ENCODE data around the gene ERMARD.

ERMARD gene

DNA sequence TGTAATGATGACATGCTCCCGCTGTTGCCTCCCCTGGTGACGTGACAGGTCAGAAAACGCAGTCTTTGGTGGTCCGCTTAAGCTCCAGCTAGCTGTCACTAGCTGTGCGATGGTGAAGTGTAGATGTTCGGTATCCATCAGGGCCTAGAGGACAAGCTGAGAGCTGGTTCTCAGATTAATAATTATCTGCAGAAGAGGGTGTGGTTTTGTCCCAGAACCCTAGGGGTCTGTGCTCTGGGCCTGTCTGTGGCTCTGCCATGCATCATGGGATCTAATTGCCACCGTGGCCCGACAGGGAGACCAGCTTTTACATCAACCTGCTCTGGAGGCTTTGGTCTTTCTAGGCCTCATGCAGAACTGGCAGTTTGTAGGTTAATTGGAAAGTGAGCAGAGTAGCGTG is 34.1 kb downstream of the ERMARD start:
- peaks cover 0 to 2% of the 10 kb centered on the region in 2 donors for H3K4me1 ChIP-seq (ENCODE audit: control insufficient read depth in 2 of 2, insufficient read depth in 1 of 2, low read depth in 1 of 2, low read length in 2 of 2)
- H2BK15ac ChIP-seq (ENCODE audit: low read length): no peak overlapping the region
- H3K27ac ChIP-seq (replicated peaks; ENCODE audit: low read length): no peak overlapping the region
- H2AFZ ChIP-seq (ENCODE audit: low read length): no peak overlapping the region
- no peaks in the 10 kb centered on the region for H3K79me1 ChIP-seq (ENCODE audit: low read depth, low read length)
- no peak overlapping the region for H2BK5ac ChIP-seq (ENCODE audit: low read length)
- no peak overlapping the region for H3K9ac ChIP-seq (ENCODE audit: low read depth, low read length, poor library complexity)
- no peak overlapping the region for H3K14ac ChIP-seq (ENCODE audit: low read length)
- peaks cover 0 to 14% of the 10 kb centered on the region in 2 donors for H3K36me3 ChIP-seq (replicated peaks in 1 of 2; ENCODE audit: control insufficient read depth in 2 of 2, insufficient read depth in 2 of 2, low read length in 2 of 2)
- no peak overlapping the region for H2BK12ac ChIP-seq (ENCODE audit: low read length)
- H3K18ac ChIP-seq (ENCODE audit: low read length): no peak overlapping the region
- H4K8ac ChIP-seq (ENCODE audit: low read depth, low read length): no peak overlapping the region
- H3K4ac ChIP-seq (ENCODE audit: low read length): no peak overlapping the region
- no peak overlapping the region for H4K91ac ChIP-seq (ENCODE audit: low read depth, low read length, poor library complexity)
- H2AK5ac ChIP-seq (ENCODE audit: low read depth, low read length): no peak overlapping the region
- no peak overlapping the region for H3K23ac ChIP-seq (ENCODE audit: low read depth, low read length, poor library complexity)
- H3K4me3 ChIP-seq (ENCODE audit: low read length in 2 of 2): no peak overlapping the region
- peaks cover 0 to 4% of the 10 kb centered on the region in 2 donors for H3K9me3 ChIP-seq (replicated peaks in 1 of 2; ENCODE audit: control insufficient read depth in 2 of 2, insufficient read depth in 1 of 2, low read depth in 1 of 2, low read length in 2 of 2)
- H3K27me3 ChIP-seq (ENCODE audit: control insufficient read depth in 3 of 3, insufficient read depth in 3 of 3, low read depth in 1 of 3, low read length in 3 of 3): no peaks in the 10 kb centered on the region
- WGBS, 2 donors (ENCODE audit: extremely low coverage in 2 of 2, insufficient read length in 2 of 2, insufficient replicate concordance in 1 of 2): no CpG with 5 or more reads among the region's 9 CpGs
- no peak overlapping the region for H3K4me2 ChIP-seq (ENCODE audit: insufficient read depth, low read length, poor library complexity, severe bottlenecking)
- no peak overlapping the region for H2BK120ac ChIP-seq (ENCODE audit: low read depth, low read length)
- DNase-seq (ENCODE audit: low spot score): no peak

DNA sequence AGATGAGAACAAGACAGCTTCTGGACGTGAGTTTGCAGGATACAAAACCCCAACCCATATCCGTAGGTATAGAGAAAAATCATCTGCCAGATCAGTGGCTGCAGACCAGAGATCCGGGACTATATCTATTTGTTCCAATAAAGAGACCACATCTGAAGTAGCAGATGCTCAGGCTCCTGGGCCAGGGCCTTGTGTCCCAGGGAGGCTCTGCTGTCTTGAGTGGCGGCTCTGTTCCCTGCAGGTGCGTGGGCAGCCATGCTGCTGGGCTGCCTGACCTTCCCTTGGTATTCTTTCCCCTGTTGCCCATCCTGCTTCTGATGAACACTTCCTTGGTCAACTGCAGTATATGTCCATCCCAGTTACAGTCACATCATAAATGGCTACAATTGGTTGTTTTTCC is 34.9 kb downstream of the ERMARD start:
- DNase-seq (ENCODE audit: low spot score): no peak
- Histone ChIP-seq H3K79me1 (ENCODE audit: low read depth, low read length) (no peaks in the 10 kb centered on the region), H3K4me2 (ENCODE audit: insufficient read depth, low read length, poor library complexity, severe bottlenecking) (no peak overlapping the region), H2BK120ac (ENCODE audit: low read depth, low read length) (no peak overlapping the region), H3K4me3 (ENCODE audit: low read length in 2 of 2) (no peak overlapping the region), H3K14ac (ENCODE audit: low read length) (no peak overlapping the region), H4K8ac (ENCODE audit: low read depth, low read length) (no peak overlapping the region), H3K27ac (replicated peaks; ENCODE audit: low read length) (no peak overlapping the region), H3K23ac (ENCODE audit: low read depth, low read length, poor library complexity) (no peak overlapping the region), H3K27me3 (ENCODE audit: control insufficient read depth in 3 of 3, insufficient read depth in 3 of 3, low read depth in 1 of 3, low read length in 3 of 3) (no peaks in the 10 kb centered on the region), H2BK5ac (ENCODE audit: low read length) (no peak overlapping the region), H2BK15ac (ENCODE audit: low read length) (no peak overlapping the region), H2AFZ (ENCODE audit: low read length) (no peak overlapping the region), H3K9me3 (replicated peaks in 1 of 2; ENCODE audit: control insufficient read depth in 2 of 2, insufficient read depth in 1 of 2, low read depth in 1 of 2, low read length in 2 of 2) (peaks cover 0 to 2% of the 10 kb centered on the region in 2 donors), H3K4ac (ENCODE audit: low read length) (no peak overlapping the region), H3K36me3 (replicated peaks in 1 of 2; ENCODE audit: control insufficient read depth in 2 of 2, insufficient read depth in 2 of 2, low read length in 2 of 2) (peaks cover 0 to 8% of the 10 kb centered on the region in 2 donors), H3K4me1 (ENCODE audit: control insufficient read depth in 2 of 2, insufficient read depth in 1 of 2, low read depth in 1 of 2, low read length in 2 of 2) (peaks cover 0 to 3% of the 10 kb centered on the region in 2 donors), H2AK5ac (ENCODE audit: low read depth, low read length) (no peak overlapping the region), H3K18ac (ENCODE audit: low read length) (no peak overlapping the region), H4K91ac (ENCODE audit: low read depth, low read length, poor library complexity) (no peak overlapping the region), H2BK12ac (ENCODE audit: low read length) (no peak overlapping the region), H3K9ac (ENCODE audit: low read depth, low read length, poor library complexity) (no peak overlapping the region)
- no CpG with 5 or more reads among the region's 5 CpGs for WGBS, 2 donors (ENCODE audit: extremely low coverage in 2 of 2, insufficient read length in 2 of 2, insufficient replicate concordance in 1 of 2)

DNA sequence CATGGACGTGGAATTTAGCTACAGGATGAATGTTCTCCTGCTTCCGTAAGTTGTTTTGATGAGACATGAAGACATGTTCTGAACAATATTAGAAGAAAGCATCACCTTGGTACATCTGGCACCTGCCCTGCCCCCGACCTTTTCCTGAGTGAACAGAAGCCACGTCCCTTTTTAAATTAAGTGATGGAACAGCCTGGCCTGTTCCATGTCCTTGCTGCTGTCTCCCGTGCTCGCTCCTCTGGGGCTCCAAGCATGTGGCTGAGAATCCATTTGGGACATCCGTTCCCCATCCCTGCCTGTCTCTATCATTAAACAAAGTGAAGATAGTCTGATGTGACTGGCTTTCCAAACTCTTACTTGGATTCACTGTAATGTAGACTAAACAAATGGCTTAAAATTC is 36.4 kb downstream of the ERMARD start:
- Histone ChIP-seq H3K27me3 (ENCODE audit: control insufficient read depth in 3 of 3, insufficient read depth in 3 of 3, low read depth in 1 of 3, low read length in 3 of 3) (no peaks in the 10 kb centered on the region), H3K27ac (replicated peaks; ENCODE audit: low read length) (no peak overlapping the region), H3K9ac (ENCODE audit: low read depth, low read length, poor library complexity) (no peak overlapping the region), H3K9me3 (replicated peaks in 1 of 2; ENCODE audit: control insufficient read depth in 2 of 2, insufficient read depth in 1 of 2, low read depth in 1 of 2, low read length in 2 of 2) (no peaks in the 10 kb centered on the region), H2BK5ac (ENCODE audit: low read length) (no peak overlapping the region), H3K79me1 (ENCODE audit: low read depth, low read length) (no peaks in the 10 kb centered on the region), H3K4me1 (ENCODE audit: control insufficient read depth in 2 of 2, insufficient read depth in 1 of 2, low read depth in 1 of 2, low read length in 2 of 2) (peaks cover 0 to 3% of the 10 kb centered on the region in 2 donors), H3K4me2 (ENCODE audit: insufficient read depth, low read length, poor library complexity, severe bottlenecking) (no peak overlapping the region), H2BK120ac (ENCODE audit: low read depth, low read length) (no peak overlapping the region), H4K8ac (ENCODE audit: low read depth, low read length) (no peak overlapping the region), H2BK12ac (ENCODE audit: low read length) (no peak overlapping the region), H3K23ac (ENCODE audit: low read depth, low read length, poor library complexity) (no peak overlapping the region), H2AK5ac (ENCODE audit: low read depth, low read length) (no peak overlapping the region), H3K4me3 (ENCODE audit: low read length in 2 of 2) (no peak overlapping the region), H3K14ac (ENCODE audit: low read length) (no peak overlapping the region), H3K36me3 (replicated peaks in 1 of 2; ENCODE audit: control insufficient read depth in 2 of 2, insufficient read depth in 2 of 2, low read length in 2 of 2) (peaks cover 0 to 6% of the 10 kb centered on the region in 2 donors), H4K91ac (ENCODE audit: low read depth, low read length, poor library complexity) (no peak overlapping the region), H3K18ac (ENCODE audit: low read length) (no peak overlapping the region), H2BK15ac (ENCODE audit: low read length) (no peak overlapping the region), H2AFZ (ENCODE audit: low read length) (no peak overlapping the region), H3K4ac (ENCODE audit: low read length) (no peak overlapping the region)
- no CpG with 5 or more reads among the region's 7 CpGs for WGBS, 2 donors (ENCODE audit: extremely low coverage in 2 of 2, insufficient read length in 2 of 2, insufficient replicate concordance in 1 of 2)
- DNase-seq (ENCODE audit: low spot score): no peak

DNA sequence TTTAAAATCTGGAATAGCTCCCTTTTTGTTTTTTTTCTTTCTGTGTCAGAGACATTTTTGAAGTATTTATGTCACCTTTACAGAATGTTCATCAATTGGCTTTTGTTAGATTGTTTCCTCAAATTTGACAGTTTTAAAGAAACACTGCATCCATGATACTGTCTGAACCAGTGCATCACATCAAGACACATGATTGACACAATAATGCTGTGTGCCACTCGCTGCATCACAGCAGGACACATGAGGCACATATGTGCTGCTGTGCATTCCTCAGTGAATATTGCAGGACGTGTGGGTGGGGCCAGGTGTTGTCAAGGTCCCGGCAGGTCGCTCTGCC is 37.4 kb downstream of the ERMARD start:
- Histone ChIP-seq H3K9ac (ENCODE audit: low read depth, low read length, poor library complexity) (no peak overlapping the region), H2BK15ac (ENCODE audit: low read length) (no peak overlapping the region), H2AK5ac (ENCODE audit: low read depth, low read length) (peak overlapping the region; percentile 5), H3K4ac (ENCODE audit: low read length) (no peak overlapping the region), H3K36me3 (replicated peaks in 1 of 2; ENCODE audit: control insufficient read depth in 2 of 2, insufficient read depth in 2 of 2, low read length in 2 of 2) (peaks cover 0 to 2% of the 10 kb centered on the region in 2 donors), H3K4me1 (ENCODE audit: control insufficient read depth in 2 of 2, insufficient read depth in 1 of 2, low read depth in 1 of 2, low read length in 2 of 2) (peaks cover 0 to 3% of the 10 kb centered on the region in 2 donors), H3K27me3 (ENCODE audit: control insufficient read depth in 3 of 3, insufficient read depth in 3 of 3, low read depth in 1 of 3, low read length in 3 of 3) (no peaks in the 10 kb centered on the region), H2AFZ (ENCODE audit: low read length) (no peak overlapping the region), H2BK120ac (ENCODE audit: low read depth, low read length) (no peak overlapping the region), H3K9me3 (replicated peaks in 1 of 2; ENCODE audit: control insufficient read depth in 2 of 2, insufficient read depth in 1 of 2, low read depth in 1 of 2, low read length in 2 of 2) (no peaks in the 10 kb centered on the region), H4K91ac (ENCODE audit: low read depth, low read length, poor library complexity) (no peak overlapping the region), H2BK5ac (ENCODE audit: low read length) (no peak overlapping the region), H3K4me3 (ENCODE audit: low read length in 2 of 2) (peak overlapping the region in 1 of 2 donors; percentile 2), H4K8ac (ENCODE audit: low read depth, low read length) (no peak overlapping the region), H3K27ac (replicated peaks; ENCODE audit: low read length) (no peak overlapping the region), H3K4me2 (ENCODE audit: insufficient read depth, low read length, poor library complexity, severe bottlenecking) (no peak overlapping the region), H3K14ac (ENCODE audit: low read length) (no peak overlapping the region), H2BK12ac (ENCODE audit: low read length) (no peak overlapping the region), H3K18ac (ENCODE audit: low read length) (no peak overlapping the region), H3K79me1 (ENCODE audit: low read depth, low read length) (no peaks in the 10 kb centered on the region), H3K23ac (ENCODE audit: low read depth, low read length, poor library complexity) (no peak overlapping the region)
- no peak for DNase-seq (ENCODE audit: low spot score)
- WGBS, 2 donors (ENCODE audit: extremely low coverage in 2 of 2, insufficient read length in 2 of 2, insufficient replicate concordance in 1 of 2): no CpG with 5 or more reads among the region's 4 CpGs
